GM12878 (cell line): ENCODE measurements around the gene ACAT2. TPM values are rescaled to one million over a fixed set of nuclear protein-coding genes. Genes with fewer than 3 reads are reported as not detected.
A peak's percentile ranks its signal among the peaks of the same experiment; 100 is the strongest.

ENCODE experiments used
- ATF2 ChIP-seq: IDR thresholded peaks from 2 replicates; pipeline ENCODE4 v1.6.1; 2012; ENCODE audit warnings: low read length, inconsistent platforms
- BRCA1 ChIP-seq: IDR thresholded peaks from 2 replicates; pipeline ENCODE4 v1.6.1; 2011; ENCODE audit warnings: low read depth, low read length, improper control_type of control experiment
- CREB1 ChIP-seq: IDR thresholded peaks from 2 replicates; pipeline ENCODE4 v1.6.1; 2012; ENCODE audit warnings: low read depth, mild to moderate bottlenecking, inconsistent platforms
- EGR1 ChIP-seq, 2 experiments: IDR thresholded peaks; 1 replicate in 1 of 2; 2 replicates in 1 of 2; pipeline ENCODE4 v1.6.1; 2011 to 2012; ENCODE audit warnings: low read depth in 2 of 2, low read length in 2 of 2, borderline replicate concordance in 1 of 2, mild to moderate bottlenecking in 1 of 2, moderate library complexity in 1 of 2
- FOXM1 ChIP-seq: IDR thresholded peaks from 2 replicates; pipeline ENCODE4 v1.6.1; 2012; ENCODE audit warnings: low read depth, mild to moderate bottlenecking, inconsistent platforms, low read length, moderate library complexity
- HDAC6 ChIP-seq: fragments of 200-600 bp; sonication (generic); IDR thresholded peaks from one replicate; pipeline ENCODE4 v1.8.0; 2017; ENCODE audit warnings: antibody characterized with exemption; ENCODE audit not compliant: unreplicated experiment
- KLF5 ChIP-seq: fragments of 450-650 bp; IDR thresholded peaks from 2 replicates; pipeline ENCODE4 v1.6.1; 2014; ENCODE audit warnings: mild to moderate bottlenecking; ENCODE audit not compliant: partially characterized antibody
- MEF2B ChIP-seq: fragments of 450-650 bp; IDR thresholded peaks from 2 replicates; pipeline ENCODE4 v1.6.1; 2018; ENCODE audit warnings: mild to moderate bottlenecking, moderate library complexity; ENCODE audit not compliant: partially characterized antibody, poor library complexity, severe bottlenecking
- MTA3 ChIP-seq: IDR thresholded peaks from 2 replicates; pipeline ENCODE4 v1.6.1; 2012; ENCODE audit warnings: low read length, inconsistent platforms, borderline replicate concordance
- MXI1 ChIP-seq: fragments of 150-350 bp; IDR thresholded peaks from 2 replicates; pipeline ENCODE4 v1.6.1; 2011; ENCODE audit warnings: low read depth, mild to moderate bottlenecking, inconsistent platforms, low read length, improper control_type of control experiment
- NFIC ChIP-seq: IDR thresholded peaks from 2 replicates; pipeline ENCODE4 v1.6.1; 2012; ENCODE audit warnings: low read depth, mild to moderate bottlenecking, inconsistent platforms, low read length, moderate library complexity
- PAX8 ChIP-seq: fragments of 450-650 bp; IDR thresholded peaks from 2 replicates; pipeline ENCODE4 v1.6.1; 2017; ENCODE audit warnings: mild to moderate bottlenecking, moderate library complexity
- PKNOX1 ChIP-seq: fragments of 450-650 bp; IDR thresholded peaks from 2 replicates; pipeline ENCODE4 v1.6.1; 2016; ENCODE audit warnings: mild to moderate bottlenecking
- PML ChIP-seq: IDR thresholded peaks from 2 replicates; pipeline ENCODE4 v1.6.1; 2012; ENCODE audit warnings: low read length, inconsistent platforms
- POLR2A ChIP-seq: IDR thresholded peaks from 2 replicates; pipeline ENCODE4 v1.6.1; 2011; ENCODE audit warnings: low read depth, mild to moderate bottlenecking, low read length
- POLR2AphosphoS5 ChIP-seq: IDR thresholded peaks from 2 replicates; pipeline ENCODE4 v1.6.1; 2011; ENCODE audit warnings: mild to moderate bottlenecking, low read length, inconsistent platforms
- SKIL ChIP-seq: fragments of 450-650 bp; IDR thresholded peaks from 2 replicates; pipeline ENCODE4 v1.6.1; 2017; ENCODE audit warnings: mild to moderate bottlenecking, low read depth, inconsistent platforms; ENCODE audit not compliant: poor library complexity, severe bottlenecking
- SREBF2 ChIP-seq: IDR thresholded peaks from 2 replicates; pipeline ENCODE4 v1.6.1; 2012; ENCODE audit warnings: mild to moderate bottlenecking, low read length
- STAT3 ChIP-seq: IDR thresholded peaks from 2 replicates; pipeline ENCODE4 v1.6.1; 2011; ENCODE audit warnings: low read depth, low read length, improper control_type of control experiment
- TARDBP ChIP-seq: IDR thresholded peaks from 2 replicates; pipeline ENCODE4 v1.6.1; 2016; ENCODE audit warnings: borderline replicate concordance
- YY1 ChIP-seq: IDR thresholded peaks from 2 replicates; pipeline ENCODE4 v1.6.1; 2011; ENCODE audit warnings: low read depth, mild to moderate bottlenecking, low read length
- ZBTB4 ChIP-seq: fragments of 450-650 bp; formaldehyde crosslinking; IDR thresholded peaks from 2 replicates; pipeline ENCODE4 v1.4.0; 2022; ENCODE audit warnings: mild to moderate bottlenecking, moderate library complexity
- ZZZ3 ChIP-seq: IDR thresholded peaks from 2 replicates; pipeline ENCODE4 v1.6.1; 2011; ENCODE audit warnings: low read depth; ENCODE audit not compliant: control insufficient read depth, insufficient read length
- polyA plus RNA-seq, 11 experiments: library from polyadenylated mRNA; depleted of rRNA in 4 of 11; unstranded in 6 of 11; stranded (reverse) in 5 of 11; fragments of >200 nt; fragmentation: Nextera tagmentation in 4 of 11; fragmentation: Illumina TruSeq in 1 of 11; extraction: Ambion mirVana in 4 of 11; extraction: Trizol in 1 of 11; gene quantifications; 1 replicate in 1 of 11; 2 replicates in 10 of 11; pipeline versions ENCODE4 v1.2.1 to v1.2.3, GENCODE V29; 2011 to 2016; ENCODE audit warnings: inconsistent platforms in 2 of 11, missing spikeins in 2 of 11, low read depth in 1 of 11
- total RNA-seq, 4 experiments: library from RNA; depleted of rRNA in 3 of 4; stranded (reverse); fragments of >200 nt in 3 of 4; fragmentation: Illumina TruSeq in 1 of 4; extraction: Trizol in 1 of 4; gene quantifications; 2 replicates each; pipeline versions ENCODE4 v1.2.1 to v1.2.3, GENCODE V29; 2013 to 2021

Gene ACAT2
- total and polyA plus RNA-seq, 10 of the 15 experiments (the other 5 are each of a cell fraction or from before 2014, with no cell fraction given): 87.9 to 257 (median 132) TPM

- TF ChIP-seq ATF2: no peak
- peak; percentile 6 for TF ChIP-seq HDAC6
- no peak for TF ChIP-seq PKNOX1
- TF ChIP-seq YY1: peak; percentile 8; the same call in 1 of the 2 replicates
- TF ChIP-seq POLR2A: no peak
- TF ChIP-seq MEF2B: no peak
- peak; percentile 46; the same call in 1 of the 2 replicates for TF ChIP-seq FOXM1
- TF ChIP-seq ZBTB4 (CRISPR knock-in tag): no peak
- no peak for TF ChIP-seq SREBF2
- TF ChIP-seq CREB1: no peak
- TF ChIP-seq NFIC: peak; percentile 63; the same call in 1 of the 2 replicates
- no peak for TF ChIP-seq STAT3
- no peak for TF ChIP-seq KLF5
- peak in 1 of 2 experiments; percentile 80; a peak in 2 of 3 replicates for TF ChIP-seq EGR1 (IDR thresholded peaks at IDR 0.05; ENCODE audit: borderline replicate concordance in 1 of 2, low read depth in 2 of 2, low read length in 2 of 2)
- TF ChIP-seq BRCA1: no peak
- TF ChIP-seq SKIL: no peak
- no peak for TF ChIP-seq TARDBP
- no peak for TF ChIP-seq MXI1
- TF ChIP-seq MTA3: peak; percentile 69; the same call in 1 of the 2 replicates
- TF ChIP-seq PAX8: no peak
- peak; percentile 88; the same call in 1 of the 2 replicates for TF ChIP-seq POLR2AphosphoS5
- 0 out of 2 replicates have a peak, but pooled peaks have one; percentile 72 for TF ChIP-seq PML
- no peak for TF ChIP-seq ZZZ3
Observed at GRCh38 chr6:159726255-159726917, 35.5 kb upstream of the ACAT2 start (continued).
